ENCODE results near the gene SORCS2.
A peak's percentile ranks its signal among the peaks of the same experiment; 100 is the strongest.

Gene SORCS2

DNA sequence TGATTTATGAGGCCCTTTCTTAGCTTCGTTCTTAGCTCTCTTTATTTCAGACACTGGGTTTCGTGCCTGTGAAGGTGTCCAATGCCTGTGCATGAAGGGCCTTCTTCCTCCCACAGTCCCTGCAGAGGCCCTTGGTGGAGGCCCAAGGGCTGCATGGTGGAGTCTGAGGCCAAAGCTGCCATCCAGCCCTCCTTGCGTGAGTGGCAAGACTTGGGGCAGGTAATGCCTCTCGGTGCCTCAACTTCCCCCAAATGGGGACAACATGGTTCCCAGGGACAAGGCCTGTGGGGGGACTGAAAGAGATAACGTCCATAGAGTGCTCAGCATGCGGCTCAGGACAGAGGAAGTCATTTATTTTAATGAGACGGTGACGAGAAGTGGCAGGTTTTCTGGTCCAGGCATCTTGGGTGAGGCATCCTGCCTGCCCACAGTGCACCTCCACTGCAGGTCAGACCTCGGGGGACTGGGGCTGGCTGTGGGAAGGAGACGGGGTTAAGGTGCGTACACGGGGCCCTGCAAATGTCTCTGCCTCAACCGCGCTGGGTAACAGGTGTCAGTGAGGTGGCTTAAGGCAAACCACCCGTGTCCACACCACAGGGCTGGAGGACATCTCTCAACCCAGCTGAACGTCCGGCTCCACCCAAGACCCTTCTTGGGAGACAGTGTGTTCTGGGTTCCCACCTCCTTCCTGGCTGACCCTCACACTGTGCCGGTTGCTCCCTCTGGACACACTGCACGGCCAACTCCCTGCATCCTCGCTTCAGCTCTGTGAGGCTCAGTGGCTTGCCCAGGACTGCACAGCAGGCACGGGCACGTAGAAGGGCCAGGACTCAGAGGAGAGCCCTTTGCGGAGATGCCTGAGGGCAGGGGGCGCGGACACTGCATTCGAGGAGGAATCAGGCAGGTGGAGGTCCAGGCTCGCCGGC, 191.9 kb downstream of the SORCS2 start:
- no peak for DNase-seq

DNA sequence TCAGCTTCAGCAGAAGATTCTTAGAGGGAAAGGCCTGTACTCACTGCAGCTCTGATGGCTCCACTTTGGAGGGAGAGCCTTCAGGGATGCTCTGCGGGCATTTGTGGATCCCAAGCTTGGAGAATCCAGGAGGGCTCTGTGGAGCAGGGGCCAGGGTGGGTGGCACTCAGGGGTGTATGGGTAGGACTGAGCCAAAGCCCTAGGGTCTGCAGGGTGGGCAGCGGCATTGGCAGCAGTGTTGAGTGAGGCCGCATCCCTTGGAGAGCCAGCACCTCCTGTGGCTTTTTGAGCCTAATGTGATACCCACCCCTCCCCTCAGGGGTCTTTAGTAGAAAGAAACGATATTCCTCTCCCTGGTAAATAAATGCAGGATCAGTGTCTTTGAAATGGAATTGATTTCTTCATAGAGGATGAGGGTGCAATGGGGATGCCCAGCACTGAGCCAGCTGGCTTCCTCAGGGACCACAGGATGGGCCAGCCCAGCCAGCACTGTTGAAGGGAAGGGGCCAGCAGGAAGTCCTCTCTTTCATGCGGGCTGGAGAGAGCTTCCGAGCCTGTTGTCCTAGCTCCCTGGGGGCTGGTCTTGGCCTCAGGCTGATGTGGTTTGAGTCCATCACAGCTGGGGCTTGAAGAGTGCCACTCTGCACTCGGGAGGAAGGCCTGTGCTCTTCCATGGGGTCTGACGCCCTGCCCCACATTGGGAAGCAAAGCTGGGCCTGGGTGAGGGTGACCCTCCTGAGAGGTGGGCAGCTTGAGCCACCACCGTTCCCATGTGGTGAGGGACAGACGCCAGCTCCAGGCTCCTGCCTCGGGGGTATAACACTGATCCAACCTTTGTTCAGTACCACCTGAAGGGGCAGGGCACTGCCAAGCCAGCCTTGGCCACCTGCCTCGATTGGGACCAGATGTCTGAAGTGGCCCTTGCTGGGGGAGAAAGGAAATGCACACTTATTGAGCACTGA, 192.9 kb downstream of the SORCS2 start:
- no peak for DNase-seq

DNA sequence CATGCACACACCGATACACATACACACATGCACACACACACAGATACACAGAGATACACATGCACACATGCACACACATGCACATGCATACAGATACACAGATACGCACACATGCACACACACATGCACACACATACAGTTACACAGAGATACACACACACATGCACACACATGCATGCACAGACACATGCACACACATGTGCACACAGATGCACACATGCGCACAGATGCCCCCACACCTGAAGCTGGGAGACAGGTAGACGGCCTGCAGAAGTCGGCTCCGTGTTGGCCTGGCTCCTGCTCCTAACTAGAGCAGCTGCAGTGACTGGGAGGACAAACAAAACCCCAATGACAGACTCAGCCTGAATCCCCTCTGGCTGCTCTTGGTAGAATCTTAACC, 195.6 kb downstream of the SORCS2 start:
- no peak for DNase-seq

DNA sequence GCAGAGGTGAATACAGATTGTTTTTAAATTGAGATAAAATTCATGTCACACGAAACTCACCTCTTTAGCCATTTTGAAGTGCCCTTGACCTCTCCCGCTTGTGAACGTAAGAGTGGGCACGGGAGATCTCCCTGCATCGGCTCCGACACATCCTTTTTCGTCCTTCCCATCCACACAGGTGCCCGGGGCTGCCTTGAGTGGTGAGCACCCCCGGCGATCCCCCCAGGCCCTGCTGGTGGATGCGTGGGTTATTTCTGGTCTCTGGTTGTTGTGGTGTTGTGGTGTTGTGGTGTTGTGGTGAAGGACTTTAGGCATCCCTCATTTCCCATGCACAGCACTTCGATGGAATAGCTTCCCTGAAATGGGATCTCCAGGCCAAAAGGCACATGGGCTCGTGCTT, 196.3 kb downstream of the SORCS2 start:
- no peak for DNase-seq

DNA sequence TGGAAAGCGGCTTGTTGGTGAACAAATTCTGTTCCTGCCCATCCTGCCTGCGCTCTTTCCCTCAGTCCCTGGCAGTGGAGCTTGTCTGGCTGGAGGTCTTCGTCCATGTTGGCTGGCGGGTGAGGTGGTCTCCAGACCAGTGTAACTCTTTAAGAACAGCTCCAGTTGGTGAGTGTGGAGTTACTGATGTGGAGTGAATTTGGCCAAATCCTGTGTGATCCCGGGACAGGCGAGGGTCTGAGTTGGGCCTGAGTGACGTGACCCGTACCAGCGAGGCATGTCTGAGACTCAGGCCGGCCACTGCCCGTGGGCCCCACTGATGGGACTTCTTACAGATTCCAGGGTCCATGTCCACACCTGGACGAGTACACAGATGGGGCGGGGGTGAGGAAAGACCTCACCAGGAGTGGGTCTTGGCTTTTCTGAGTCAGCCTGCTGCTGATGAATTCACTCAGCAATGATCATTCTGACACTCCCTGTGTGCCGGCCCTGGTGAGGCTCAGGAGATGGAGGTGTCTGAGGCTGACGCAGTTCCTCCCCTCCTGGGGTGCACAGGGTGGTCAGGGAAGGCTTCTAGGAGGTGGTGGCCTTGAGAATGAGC, 196.9 kb downstream of the SORCS2 start:
- DNase-seq: no peak

DNA sequence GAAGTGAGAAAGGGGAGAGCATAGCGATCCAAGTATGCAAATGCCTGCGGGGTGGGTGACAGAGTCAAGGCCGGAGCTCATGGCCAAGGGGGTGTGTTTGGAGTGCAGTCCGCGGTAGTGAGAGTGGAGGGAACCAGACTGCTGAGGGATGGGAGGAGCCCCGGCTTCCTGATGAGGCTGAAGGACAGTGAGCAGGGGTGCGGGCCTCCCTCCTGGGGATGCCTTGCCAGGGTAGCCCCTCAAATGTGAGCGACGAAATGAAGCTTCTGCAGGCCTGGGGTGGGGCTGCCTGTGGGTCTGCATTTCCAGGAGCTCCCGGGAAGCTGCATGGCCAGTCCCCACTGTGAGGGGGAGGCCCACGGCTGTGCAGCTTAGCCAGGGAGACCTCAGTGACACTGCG, 197.4 kb downstream of the SORCS2 start:
- no peak for DNase-seq

DNA sequence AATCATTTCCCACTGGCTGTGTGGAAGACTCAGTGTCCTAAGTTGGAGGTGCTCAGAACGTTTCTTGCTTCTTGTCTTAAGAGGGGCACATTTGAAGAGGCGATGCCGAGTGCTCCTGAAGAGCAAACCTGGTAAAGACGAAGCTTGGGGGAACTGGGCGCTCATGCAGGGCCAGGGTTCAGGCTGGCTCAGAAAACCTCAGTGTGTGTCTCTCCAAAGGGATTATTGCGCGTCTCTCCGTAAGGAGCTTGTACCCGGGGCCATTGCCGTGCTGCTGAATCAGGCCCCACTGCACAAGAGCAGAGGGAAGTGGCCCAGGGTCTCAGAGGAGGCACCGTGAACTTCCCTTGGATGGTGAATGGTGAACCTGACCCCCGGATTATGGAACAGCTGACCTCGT, 198.0 kb downstream of the SORCS2 start:
- no peak for DNase-seq

DNA sequence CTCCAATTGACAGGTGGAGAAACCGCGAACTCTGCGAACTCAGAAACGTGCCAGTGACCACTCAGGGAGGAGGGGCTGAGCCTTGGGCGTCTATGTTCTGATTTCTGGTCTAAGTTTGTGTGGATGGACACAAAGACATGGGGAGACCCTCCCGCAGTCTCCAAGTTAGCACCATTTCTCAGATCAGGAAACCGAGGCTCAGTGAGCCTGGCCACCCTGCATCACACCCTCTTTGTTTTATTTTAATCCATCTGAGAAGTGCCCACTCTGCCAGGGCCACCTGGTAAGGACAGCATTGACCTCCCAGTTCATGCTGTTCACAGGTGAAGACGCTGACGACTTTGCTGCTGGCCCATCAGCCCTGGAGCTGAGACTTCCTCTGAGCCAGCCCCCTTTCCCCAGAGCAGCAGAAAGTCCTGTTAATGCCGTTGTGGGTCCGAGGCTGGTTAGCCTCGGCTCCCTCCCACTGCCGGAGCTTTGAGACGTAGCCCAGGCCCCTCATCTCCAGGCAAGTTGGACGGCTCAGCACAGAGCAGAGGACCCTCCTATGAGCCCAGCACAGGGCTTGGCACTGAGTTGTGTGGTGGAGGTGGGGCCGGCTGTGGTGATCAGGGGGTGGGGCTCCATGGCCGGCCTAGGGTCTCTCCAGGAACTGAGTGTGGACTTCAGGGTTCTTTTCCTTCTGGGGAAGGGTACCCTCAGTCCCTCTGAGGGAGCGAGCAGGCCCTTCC, 198.7 kb downstream of the SORCS2 start:
- DNase-seq: no peak

DNA sequence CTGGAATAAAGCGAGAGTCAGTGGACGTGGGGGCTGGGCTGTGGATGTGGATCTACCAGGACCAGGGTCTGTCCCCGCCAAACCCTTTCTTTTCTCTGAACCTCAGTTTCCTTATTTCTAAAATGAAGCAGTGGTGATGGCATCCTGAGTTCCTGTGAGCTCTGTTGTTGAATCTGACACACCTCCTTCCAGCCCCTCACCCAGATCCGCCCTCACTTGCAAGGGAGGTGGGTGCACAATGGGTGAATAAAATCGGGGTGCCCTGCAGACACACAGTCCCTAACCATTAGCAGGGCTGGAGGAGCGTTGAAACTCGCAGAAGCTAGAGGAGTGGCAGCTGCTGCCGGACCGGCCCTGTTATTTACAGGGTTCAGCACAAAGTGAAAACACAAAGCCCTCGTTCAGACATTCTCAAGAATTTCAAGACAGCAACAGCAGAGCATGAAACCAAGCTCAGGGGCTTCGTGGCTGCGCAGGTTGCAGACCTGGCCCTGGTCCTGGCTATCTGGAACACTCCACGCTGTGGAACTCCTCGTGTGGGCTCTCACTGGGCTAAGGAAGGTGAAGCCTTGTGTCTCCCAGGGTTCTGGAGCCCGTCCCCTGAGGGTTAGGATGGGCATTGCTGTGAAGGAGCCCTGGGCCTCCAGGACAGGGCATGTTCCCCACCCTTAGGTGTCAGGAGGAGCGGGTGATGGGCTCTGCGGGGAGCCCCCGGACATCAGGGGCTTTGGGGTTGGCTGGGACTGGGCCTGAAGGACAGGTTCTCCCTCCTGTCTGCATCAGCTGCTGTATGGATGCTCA, 199.5 kb downstream of the SORCS2 start:
- DNase-seq: no peak

DNA sequence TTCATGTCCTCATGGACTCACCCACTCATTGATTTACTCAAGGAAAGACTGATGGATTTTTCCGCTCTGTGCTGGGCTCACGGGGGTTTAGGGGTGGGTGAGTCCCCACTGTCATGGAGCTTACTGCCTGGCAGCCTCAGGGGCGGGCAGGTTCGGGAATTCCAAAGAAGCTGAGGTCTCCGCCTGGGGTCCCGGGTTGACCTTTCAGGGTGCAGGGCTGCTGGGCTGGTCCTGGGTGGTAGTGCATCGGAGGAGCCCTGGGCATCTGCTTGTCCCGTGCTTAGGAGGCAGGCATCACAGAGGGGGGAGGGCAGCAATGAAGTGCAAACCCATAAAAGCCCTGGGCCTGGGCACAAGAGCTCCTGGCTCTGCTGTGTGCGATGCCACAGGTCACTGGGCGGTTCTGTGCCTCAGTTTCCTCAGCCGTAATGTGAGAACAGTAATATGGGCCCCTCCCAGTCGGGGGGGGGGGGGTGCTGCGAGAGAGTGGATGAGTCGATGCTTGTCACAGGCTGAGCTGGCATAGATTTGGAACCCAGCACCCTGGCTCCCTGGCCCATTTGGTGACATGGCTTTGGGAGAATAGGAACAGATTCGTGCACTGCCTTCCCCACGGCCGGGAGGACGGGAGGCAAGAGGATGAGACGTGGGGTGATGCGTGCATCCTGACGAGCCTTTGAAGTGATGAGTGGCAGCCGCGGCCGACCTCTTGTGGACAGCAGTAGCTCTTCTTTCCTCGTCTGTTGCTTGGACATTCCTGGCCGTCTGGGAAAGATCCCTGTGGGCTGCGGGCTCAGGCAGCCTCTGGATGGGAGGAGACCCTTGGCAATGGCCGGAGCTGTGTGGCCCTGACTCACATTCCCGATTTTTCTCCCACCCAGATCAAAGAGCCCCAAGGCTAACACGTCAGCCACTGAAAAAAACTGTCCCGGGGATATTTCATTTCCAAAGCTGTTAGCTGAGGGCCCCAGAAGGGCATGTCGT, 200.4 kb downstream of the SORCS2 start:
- no peak for DNase-seq

DNA sequence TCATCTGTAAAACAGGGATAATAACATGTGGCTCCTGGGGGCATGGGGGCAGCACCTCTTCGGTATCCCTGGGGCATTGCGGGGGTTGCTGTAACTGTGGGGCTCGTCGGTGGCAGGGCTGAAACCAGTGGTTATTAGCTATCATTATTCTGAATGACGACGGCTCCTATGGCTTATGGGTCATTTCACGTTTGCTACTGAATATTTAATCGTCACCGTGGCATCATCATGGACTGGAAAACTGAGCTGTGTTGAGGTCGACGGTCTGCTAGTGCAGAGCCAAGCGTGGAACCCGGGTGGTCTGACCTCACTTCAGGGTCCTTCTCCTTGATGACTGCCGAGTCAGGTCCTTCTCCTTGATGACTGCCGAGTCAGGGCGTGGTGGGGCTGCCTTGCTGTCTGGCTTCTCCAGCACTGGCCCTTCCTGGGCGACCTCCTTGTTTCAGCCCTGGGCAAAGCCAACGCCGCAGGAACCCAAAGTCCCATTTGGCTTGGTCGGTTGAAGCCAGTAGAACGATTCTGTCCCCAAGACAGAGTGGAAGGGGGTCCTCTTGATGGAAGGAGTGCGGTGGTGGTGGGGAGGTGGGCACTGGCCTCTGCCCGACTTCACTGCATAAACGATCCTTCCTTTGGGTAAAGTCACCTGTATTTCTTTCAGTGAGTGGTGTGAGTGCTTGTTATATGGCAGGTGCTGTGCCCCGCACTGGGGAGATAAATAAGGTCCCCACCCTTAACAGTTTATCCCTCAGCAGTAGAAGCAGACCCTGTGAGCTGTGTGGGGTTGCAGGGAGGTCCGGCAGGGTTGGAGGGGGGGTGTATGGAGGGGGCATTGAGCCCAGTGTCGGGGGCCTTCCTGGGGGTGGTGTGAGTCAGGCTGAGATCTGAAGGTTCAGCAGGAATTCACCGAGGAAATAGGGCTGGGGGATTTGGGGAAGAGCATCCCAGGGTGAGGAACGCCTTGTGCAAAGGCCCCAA, 201.6 kb downstream of the SORCS2 start:
- DNase-seq: no peak

DNA sequence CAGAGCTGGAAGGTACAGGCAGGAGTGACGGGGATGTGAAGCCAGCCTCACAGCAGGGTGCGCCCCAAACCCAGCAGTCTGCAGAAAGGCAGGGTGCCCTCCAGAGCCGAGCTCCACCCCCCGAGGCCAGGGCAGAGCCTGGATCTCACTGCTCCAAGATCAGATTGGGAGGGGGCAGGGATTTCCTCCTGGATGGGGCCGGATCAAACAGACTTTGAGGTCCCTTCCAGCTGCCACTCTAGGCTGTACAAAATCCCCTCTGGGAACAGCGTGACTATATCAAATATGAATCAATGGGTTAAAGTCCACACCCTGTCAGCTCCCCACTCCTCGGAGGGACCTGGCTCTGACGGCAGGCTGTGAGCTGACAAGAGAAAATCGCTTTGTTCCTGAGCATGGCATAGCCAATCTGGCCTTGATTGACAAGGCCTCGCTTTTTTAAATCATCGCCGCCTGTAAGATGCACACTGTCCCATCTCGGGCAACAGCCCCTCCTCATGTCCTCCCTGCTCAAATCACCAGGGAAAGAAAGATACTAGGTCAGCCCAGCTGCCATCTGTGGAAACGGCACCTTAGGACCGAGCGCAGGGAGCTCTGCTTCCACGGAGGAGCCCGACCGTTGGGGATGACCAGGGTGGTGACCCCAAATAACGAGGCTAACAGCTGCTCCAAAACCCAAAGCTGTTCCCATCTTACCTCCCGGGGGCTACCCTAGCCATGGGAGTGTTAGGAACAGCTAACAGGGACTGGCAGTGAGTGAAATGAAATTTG, 202.5 kb downstream of the SORCS2 start:
- DNase-seq: no peak

DNA sequence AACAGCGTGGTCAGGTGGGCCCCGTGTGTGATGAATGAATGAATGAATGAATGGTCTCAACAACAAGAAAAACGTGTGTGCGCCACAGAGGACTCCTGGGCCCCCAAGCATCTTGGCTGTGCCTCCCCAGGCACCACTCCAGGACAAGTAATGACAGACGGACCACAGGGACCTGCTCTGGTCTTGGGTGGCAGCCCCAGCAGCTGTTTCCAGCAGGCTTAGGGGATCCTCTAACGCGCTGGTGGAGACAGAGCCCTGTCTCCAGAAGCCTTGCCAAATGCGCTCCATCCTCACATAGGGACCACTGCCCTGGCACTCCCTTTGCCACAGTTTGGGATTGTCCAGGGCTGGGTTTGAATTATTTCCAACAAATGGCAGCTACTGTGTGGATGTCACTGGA, 203.3 kb downstream of the SORCS2 start:
- DNase-seq: no peak

DNA sequence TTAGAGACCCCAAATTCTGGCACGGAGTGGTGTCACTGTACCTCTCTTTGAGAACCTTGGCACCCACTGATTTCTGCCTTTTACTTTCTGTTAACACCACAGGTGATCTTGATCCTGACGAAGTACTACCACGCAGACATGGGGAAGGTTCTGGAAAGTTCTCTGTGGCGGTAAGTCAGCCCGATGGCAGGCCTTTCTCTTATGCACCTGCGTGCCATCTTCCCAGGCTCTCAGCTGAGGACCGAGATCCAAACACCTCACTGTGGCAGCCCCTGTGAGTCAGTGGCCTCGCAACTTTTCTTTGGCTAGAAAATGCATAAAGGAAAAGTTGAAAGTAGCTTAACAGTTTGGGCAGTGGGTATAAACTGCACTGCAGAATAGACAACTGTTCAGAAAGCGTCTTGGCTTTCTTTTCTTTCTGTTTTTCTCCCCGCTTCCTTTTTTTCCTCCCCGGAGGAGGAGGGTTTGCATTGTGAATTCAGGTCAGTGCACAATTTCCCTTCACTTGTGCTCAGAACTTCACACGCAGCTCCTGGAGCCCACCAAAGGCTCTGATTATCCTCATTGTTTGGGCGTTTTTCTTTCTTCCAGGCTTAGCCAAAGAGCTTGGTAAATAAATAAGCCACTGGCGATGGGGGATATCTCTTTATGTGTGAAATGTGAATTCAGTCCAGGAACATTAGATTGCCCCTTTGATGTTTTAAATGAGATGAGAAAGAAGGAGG, 204.0 kb downstream of the SORCS2 start:
- no peak for DNase-seq

DNA sequence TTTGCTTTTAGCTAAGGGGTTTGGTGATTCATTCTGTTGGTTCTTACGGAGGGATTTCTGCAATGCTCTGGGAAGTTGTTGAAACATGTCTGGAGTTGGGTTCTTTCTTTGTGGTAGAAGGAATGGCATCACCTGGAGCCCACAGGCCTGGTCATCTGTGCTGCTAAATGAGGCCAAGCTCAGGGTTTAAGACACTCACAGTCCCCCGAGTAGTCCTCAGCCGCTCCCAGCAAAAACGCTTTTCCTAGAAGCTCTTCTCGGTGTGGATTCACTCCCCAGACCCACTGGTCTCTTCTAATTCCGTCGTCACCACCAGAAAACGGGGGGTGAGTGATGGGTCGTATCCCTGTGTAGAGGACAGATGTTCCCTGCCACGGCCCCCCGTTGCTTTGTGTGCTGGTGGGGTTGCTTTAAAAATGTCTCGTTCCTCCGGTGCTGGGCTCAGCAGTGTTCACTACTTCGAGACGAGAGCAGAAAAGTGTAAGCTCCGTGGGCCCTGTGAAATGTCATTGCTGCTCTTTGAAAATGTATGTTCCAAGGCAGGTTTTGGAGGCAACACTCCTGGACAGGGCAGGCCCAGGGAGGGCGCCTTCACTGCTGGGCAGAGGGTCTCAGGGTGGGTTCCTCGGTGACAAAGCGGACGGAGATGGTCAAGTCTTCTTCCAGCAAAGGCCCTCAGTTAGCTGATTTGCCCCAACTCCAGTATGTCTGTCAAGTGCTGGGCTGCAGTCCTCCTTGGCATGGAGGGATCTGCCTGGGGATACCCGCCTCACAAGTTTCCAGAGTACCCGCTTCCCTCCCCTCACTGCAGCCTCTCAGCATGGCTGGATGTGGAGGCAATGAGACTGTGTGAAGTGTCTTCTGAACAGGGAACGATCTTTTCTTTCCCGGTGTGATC, 205.1 kb downstream of the SORCS2 start:
- no peak for DNase-seq

DNA sequence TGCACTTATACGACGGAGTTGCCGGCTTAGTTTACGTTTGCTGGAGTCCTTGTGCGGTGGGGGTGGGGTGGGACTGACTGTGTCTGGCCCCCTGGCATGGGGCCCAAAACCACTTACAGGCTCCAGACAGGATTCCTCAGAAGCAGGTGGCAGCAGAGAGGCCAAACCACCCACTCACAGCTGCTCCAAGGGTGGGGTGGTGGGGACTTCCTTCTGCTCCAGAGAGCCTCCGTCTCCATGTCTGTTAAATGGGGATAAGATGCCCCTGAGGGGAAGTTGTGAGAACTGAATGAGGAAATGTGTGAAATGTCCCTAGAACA, 205.7 kb downstream of the SORCS2 start:
- DNase-seq: peak; percentile 54
